ENCODE data around the gene GRID1. TPM values are rescaled to one million over a fixed set of nuclear protein-coding genes. Genes with fewer than 3 reads are reported as not detected.

GRID1 gene
- total and polyA plus RNA-seq, 10 of the 15 experiments (the other 5 are each of a cell fraction or from before 2014, with no cell fraction given) = 0.04 to 0.62 (median 0.08) TPM; not detected in 5

- no peak for TF ChIP-seq BCLAF1 (IDR thresholded peaks at IDR 0.05)
- no peak for TF ChIP-seq NR2F1 (conservative IDR thresholded peaks at IDR 0.05)
- TF ChIP-seq NR2C2 (IDR thresholded peaks at IDR 0.05; ENCODE audit: borderline replicate concordance, control insufficient read depth, insufficient read length, low read depth) = no peak
- no peak for TF ChIP-seq SUPT20H (IDR thresholded peaks at IDR 0.05; ENCODE audit: borderline replicate concordance, control insufficient read depth, low read depth, low read length)
- no peak for TF ChIP-seq IRF3 (IDR thresholded peaks at IDR 0.05)
- no peak for TF ChIP-seq MYB (IDR thresholded peaks at IDR 0.05; ENCODE audit: borderline replicate concordance, low read depth, low read length)
- no peak for TF ChIP-seq E4F1 (IDR thresholded peaks at IDR 0.05; ENCODE audit: borderline replicate concordance, partially characterized antibody)
Measured at GRCh38 chr10:86121200-86121599, 245.4 kb downstream of the GRID1 start (continued).
